WTC11 (cell line): ENCODE results near the gene ZNF439. TPM values are rescaled to one million over a fixed set of nuclear protein-coding genes. Genes with fewer than 3 reads are reported as not detected.

Experiments used
- CDX4 ChIP-seq: fragments of 250-450 bp; sonication (Bioruptor Pico); IDR thresholded peaks from 2 replicates; pipeline ENCODE4 v1.9.0; 2021; ENCODE audit warnings: moderate library complexity, mild to moderate bottlenecking, inconsistent platforms, borderline replicate concordance
- E2F5 ChIP-seq: sonication (generic); formaldehyde crosslinking; IDR thresholded peaks from 2 replicates; pipeline ENCODE4 v1.8.1; 2022; ENCODE audit warnings: mild to moderate bottlenecking, moderate library complexity, missing genetic modification reagents
- ELF4 ChIP-seq: sonication (generic); formaldehyde crosslinking; IDR thresholded peaks from 2 replicates; pipeline ENCODE4 v1.8.1; 2022; ENCODE audit warnings: low read depth, mild to moderate bottlenecking, moderate library complexity, missing genetic modification reagents
- FOXP4 ChIP-seq: sonication (generic); formaldehyde crosslinking; IDR thresholded peaks from 2 replicates; pipeline ENCODE4 v1.8.0; 2022; ENCODE audit warnings: mild to moderate bottlenecking, missing genetic modification reagents
- GABPB1 ChIP-seq: sonication (generic); formaldehyde crosslinking; IDR thresholded peaks from 2 replicates; pipeline ENCODE4 v1.8.1; 2023; ENCODE audit warnings: mild to moderate bottlenecking, missing genetic modification reagents
- HMGA2 ChIP-seq: fragments of 250-450 bp; sonication (Bioruptor Pico); IDR thresholded peaks from 2 replicates; pipeline ENCODE4 v1.4.0; 2021; ENCODE audit warnings: mild to moderate bottlenecking, moderate library complexity
- JUN ChIP-seq: sonication (generic); formaldehyde crosslinking; IDR thresholded peaks from 2 replicates; pipeline ENCODE4 v1.8.0; 2023; ENCODE audit warnings: mild to moderate bottlenecking, missing genetic modification reagents
- MXD4 ChIP-seq: fragments of 250-450 bp; sonication (Bioruptor Pico); IDR thresholded peaks from 2 replicates; pipeline ENCODE4 v1.8.0; 2021; ENCODE audit warnings: mild to moderate bottlenecking, moderate library complexity, borderline replicate concordance
- MYBL2 ChIP-seq: sonication (generic); formaldehyde crosslinking; IDR thresholded peaks from 2 replicates; pipeline ENCODE4 v1.8.1; 2023; ENCODE audit warnings: mild to moderate bottlenecking, moderate library complexity, missing genetic modification reagents
- NR3C1 ChIP-seq: sonication (generic); formaldehyde crosslinking; conservative IDR thresholded peaks from 2 replicates; pipeline ENCODE4 v1.8.1; 2023; ENCODE audit warnings: low read depth, mild to moderate bottlenecking, missing genetic modification reagents
- PREB ChIP-seq: sonication (generic); formaldehyde crosslinking; IDR thresholded peaks from 2 replicates; pipeline ENCODE4 v1.8.1; 2022; ENCODE audit warnings: mild to moderate bottlenecking, missing genetic modification reagents, moderate library complexity, borderline replicate concordance
- RELA ChIP-seq: sonication (generic); formaldehyde crosslinking; IDR thresholded peaks from 2 replicates; pipeline ENCODE4 v1.8.1; 2022; ENCODE audit warnings: missing genetic modification reagents, mild to moderate bottlenecking, borderline replicate concordance
- SMAD4 ChIP-seq: sonication (generic); formaldehyde crosslinking; IDR thresholded peaks from 2 replicates; pipeline ENCODE4 v1.8.0; 2022; ENCODE audit warnings: mild to moderate bottlenecking, missing genetic modification reagents
- TEAD1 ChIP-seq: sonication (generic); formaldehyde crosslinking; IDR thresholded peaks from 2 replicates; pipeline ENCODE4 v1.8.0; 2022; ENCODE audit warnings: mild to moderate bottlenecking, missing genetic modification reagents
- USF1 ChIP-seq: sonication (generic); formaldehyde crosslinking; IDR thresholded peaks from 2 replicates; pipeline ENCODE4 v1.8.0; 2022; ENCODE audit warnings: mild to moderate bottlenecking, missing genetic modification reagents
- ZBTB43 ChIP-seq: sonication (generic); formaldehyde crosslinking; IDR thresholded peaks from 2 replicates; pipeline ENCODE4 v1.8.1; 2023; ENCODE audit warnings: mild to moderate bottlenecking, missing genetic modification reagents
- ZNF425 ChIP-seq: fragments of 250-450 bp; sonication (Bioruptor Pico); conservative IDR thresholded peaks from 2 replicates; pipeline ENCODE4 v1.9.0; 2021; ENCODE audit warnings: mild to moderate bottlenecking
- total RNA-seq: library from RNA; stranded (reverse); gene quantifications from 3 replicates; pipeline ENCODE4 v1.2.3, GENCODE V29; 2021

ZNF439 gene
- total RNA-seq, 1 experiment from 2014 or later: 5.7 TPM

GRCh38 chr19:11848594-11849469 lies at the start of gene ZNF439 (continued):
- TF ChIP-seq PREB (CRISPR knock-in tag) (no peak), ZNF425 (CRISPR knock-in tag) (no peak), JUN (CRISPR knock-in tag) (0 out of 2 replicates have a peak, but pooled peaks have one; percentile 59), E2F5 (CRISPR knock-in tag) (peak; percentile 60; the same call in 1 of the 2 replicates), TEAD1 (CRISPR knock-in tag) (peak; percentile 95), NR3C1 (CRISPR knock-in tag) (peak; percentile 83; the same call in 1 of the 2 replicates), GABPB1 (CRISPR knock-in tag) (peak; percentile 44; the same call in 1 of the 2 replicates), FOXP4 (CRISPR knock-in tag) (peak; percentile 94), SMAD4 (CRISPR knock-in tag) (no peak), MYBL2 (CRISPR knock-in tag) (peak; percentile 67; the same call in 1 of the 2 replicates), ELF4 (CRISPR knock-in tag) (0 out of 2 replicates have a peak, but pooled peaks have one; percentile 51), USF1 (CRISPR knock-in tag) (0 out of 2 replicates have a peak, but pooled peaks have one; percentile 50), HMGA2 (no peak), RELA (no peak), CDX4 (CRISPR knock-in tag) (no peak), MXD4 (no peak), ZBTB43 (CRISPR knock-in tag) (peak; percentile 21; the same call in 1 of the 2 replicates)
